ENCODE data around the gene DUSP1.

The DUSP1 gene

DNA sequence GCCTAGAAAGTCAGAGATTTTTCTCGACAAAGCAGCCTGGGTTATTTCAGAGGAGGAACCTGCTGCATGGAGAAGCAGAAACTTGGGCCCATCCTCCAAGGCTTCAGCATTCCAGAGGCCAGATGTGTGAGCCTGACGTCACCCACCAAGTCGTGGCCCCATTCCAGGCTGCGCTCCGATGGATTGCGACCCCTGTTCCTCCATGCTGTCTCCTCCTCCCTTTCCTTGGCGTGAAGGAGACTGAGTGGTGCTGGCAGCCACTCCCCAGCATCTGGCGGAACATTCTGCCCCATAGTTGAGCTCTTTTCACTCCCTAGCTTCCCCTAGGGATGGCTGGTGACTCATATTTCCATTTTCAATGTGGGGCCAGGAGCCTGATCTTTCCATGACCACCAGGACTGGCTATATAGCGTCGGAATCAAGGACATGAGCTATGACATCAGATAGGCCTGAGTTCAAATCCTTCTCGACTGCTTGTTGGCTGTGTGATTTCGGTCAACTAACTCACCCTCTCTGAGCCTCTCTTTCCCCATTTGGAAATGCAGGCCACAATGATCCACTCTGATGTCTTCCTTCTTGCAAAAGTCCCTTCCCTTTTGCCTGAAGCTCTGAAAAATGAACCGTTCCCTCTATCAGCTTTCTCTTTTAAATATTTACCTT, 24.5 kb upstream of the DUSP1 start:
- Histone ChIP-seq H3K4me3 (ENCODE audit: insufficient read depth, low read length, poor library complexity, severe bottlenecking) (no peak overlapping the region), H3K36me3 (ENCODE audit: low read length) (no peaks in the 10 kb centered on the region), H2AFZ (ENCODE audit: low read depth, low read length, severe bottlenecking) (no peak overlapping the region), H3K9me3 (ENCODE audit: insufficient read depth, low read length) (no peaks in the 10 kb centered on the region), H3F3A (ENCODE audit: insufficient read depth) (no peaks in the 10 kb centered on the region), H4K20me1 (ENCODE audit: low read depth, low read length) (no peaks in the 10 kb centered on the region), H3K4me2 (ENCODE audit: low read depth, low read length, poor library complexity, severe bottlenecking) (no peak overlapping the region), H3K79me2 (ENCODE audit: insufficient read depth, low read length) (no peaks in the 10 kb centered on the region), H3K27me3 (ENCODE audit: low read length) (no peaks in the 10 kb centered on the region), H3K9me2 (replicated peaks; ENCODE audit: insufficient read depth, low read length) (no peaks in the 10 kb centered on the region), H3K27ac (ENCODE audit: low read depth, low read length) (no peak overlapping the region), H3K9ac (ENCODE audit: low read length) (no peak overlapping the region)
- TF ChIP-seq, protein P1, sequence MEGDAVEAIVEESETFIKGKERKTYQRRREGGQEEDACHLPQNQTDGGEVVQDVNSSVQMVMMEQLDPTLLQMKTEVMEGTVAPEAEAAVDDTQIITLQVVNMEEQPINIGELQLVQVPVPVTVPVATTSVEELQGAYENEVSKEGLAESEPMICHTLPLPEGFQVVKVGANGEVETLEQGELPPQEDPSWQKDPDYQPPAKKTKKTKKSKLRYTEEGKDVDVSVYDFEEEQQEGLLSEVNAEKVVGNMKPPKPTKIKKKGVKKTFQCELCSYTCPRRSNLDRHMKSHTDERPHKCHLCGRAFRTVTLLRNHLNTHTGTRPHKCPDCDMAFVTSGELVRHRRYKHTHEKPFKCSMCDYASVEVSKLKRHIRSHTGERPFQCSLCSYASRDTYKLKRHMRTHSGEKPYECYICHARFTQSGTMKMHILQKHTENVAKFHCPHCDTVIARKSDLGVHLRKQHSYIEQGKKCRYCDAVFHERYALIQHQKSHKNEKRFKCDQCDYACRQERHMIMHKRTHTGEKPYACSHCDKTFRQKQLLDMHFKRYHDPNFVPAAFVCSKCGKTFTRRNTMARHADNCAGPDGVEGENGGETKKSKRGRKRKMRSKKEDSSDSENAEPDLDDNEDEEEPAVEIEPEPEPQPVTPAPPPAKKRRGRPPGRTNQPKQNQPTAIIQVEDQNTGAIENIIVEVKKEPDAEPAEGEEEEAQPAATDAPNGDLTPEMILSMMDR (IDR thresholded peaks at IDR 0.05; ENCODE audit: insufficient read depth, low read length, poor library complexity, severe bottlenecking): no peak
- TF ChIP-seq EZH2phosphoT487 (conservative IDR thresholded peaks at IDR 0.05; ENCODE audit: low read length): no peak

DNA sequence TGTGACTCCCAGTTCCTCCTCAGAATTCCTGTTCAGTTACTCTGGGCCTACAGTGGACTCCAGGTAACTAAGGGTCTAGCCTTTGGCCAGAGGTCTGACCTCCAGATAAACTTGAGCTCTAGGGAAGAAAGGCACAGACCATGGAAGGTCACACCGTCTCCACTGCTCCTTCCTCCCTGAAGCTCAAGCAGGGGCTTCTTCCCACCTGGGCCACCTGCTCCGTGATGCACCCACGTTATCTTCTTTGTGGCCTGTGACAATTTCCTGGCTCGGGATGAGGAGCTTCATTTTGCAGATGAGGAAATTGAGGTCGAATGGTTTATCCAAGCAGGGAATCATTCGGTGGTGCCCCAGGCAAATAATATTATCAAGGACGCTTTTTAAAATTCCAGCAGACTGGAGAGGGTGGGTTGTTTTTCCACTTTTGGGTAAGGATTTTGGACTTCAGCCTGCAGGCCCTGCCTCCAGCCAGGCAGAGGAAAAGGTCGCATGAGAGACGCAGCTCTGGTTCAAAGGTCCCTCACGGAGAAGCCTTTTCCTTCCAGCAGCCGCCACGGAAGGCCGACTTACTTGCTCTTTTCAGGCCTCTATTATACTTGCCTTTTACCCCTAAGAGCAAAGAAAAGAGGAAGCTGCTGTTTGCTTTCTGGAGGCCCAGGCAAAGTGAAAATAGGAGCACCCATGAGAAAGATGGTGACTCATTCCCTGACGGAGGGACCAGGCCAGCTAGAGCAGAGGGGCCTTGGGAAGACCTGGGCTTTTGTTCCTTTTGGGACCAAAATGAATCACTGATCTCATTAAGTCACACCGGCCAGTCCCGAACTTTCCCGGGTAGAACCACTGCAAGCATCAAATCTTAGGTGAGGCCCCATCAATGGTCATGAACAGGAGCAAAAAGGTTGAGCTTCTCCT, 22.8 kb upstream of the DUSP1 start:
- no peaks in the 10 kb centered on the region for H3K36me3 ChIP-seq (ENCODE audit: low read length)
- no peaks in the 10 kb centered on the region for H3K79me2 ChIP-seq (ENCODE audit: insufficient read depth, low read length)
- no peaks in the 10 kb centered on the region for H3K27me3 ChIP-seq (ENCODE audit: low read length)
- no peak overlapping the region for H2AFZ ChIP-seq (ENCODE audit: low read depth, low read length, severe bottlenecking)
- no peak overlapping the region for H3K4me3 ChIP-seq (ENCODE audit: insufficient read depth, low read length, poor library complexity, severe bottlenecking)
- no peaks in the 10 kb centered on the region for H3F3A ChIP-seq (ENCODE audit: insufficient read depth)
- H3K9me3 ChIP-seq (ENCODE audit: insufficient read depth, low read length): no peaks in the 10 kb centered on the region
- H3K9me2 ChIP-seq (replicated peaks; ENCODE audit: insufficient read depth, low read length): no peaks in the 10 kb centered on the region
- H3K4me2 ChIP-seq (ENCODE audit: low read depth, low read length, poor library complexity, severe bottlenecking): no peak overlapping the region
- TF ChIP-seq, protein P1 (IDR thresholded peaks at IDR 0.05; ENCODE audit: insufficient read depth, low read length, poor library complexity, severe bottlenecking): no peak
- no peak for TF ChIP-seq EZH2phosphoT487 (conservative IDR thresholded peaks at IDR 0.05; ENCODE audit: low read length)
- H4K20me1 ChIP-seq (ENCODE audit: low read depth, low read length): no peaks in the 10 kb centered on the region
- no peak overlapping the region for H3K27ac ChIP-seq (ENCODE audit: low read depth, low read length)
- no peak overlapping the region for H3K9ac ChIP-seq (ENCODE audit: low read length)

DNA sequence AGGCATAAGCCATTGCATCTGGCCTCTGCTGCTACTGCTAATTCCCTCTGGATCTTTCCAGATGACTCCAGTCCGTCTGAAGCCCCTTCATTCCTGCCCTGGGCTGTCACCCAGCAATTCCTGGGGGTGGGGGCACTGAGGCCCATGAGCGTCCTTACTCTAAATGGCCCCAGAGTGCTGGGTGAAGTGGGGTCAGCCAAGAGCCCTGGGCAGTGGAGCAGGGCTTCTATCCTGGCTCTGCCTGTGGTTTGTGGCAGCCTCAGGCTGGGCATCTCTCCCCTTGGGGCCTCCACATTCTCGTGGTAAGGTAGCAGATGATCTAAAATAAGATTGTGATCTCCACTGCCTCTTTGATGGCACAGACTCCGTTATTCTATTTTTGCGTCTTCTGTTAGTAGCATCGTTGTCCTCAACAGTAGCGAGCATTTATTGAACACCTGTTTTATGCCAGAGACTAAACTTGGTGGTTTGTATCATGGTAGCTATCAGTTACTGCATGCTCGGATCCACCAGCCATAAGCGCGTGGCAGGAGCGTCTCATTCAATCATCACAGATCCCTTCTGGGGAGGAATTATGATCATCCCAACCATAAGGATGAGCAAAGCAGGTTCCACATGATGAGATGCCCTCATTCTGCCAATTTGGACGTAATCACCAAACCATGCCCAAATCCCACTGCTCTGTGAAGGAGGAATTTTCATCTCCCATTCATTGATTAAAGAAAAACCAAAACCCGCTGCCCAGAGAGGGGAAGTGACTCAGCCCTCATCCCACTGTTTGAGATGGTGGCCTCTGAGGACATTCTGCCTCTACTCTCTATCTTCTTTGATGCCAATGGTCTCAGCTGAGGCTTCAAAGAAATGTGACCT, 21.9 kb upstream of the DUSP1 start:
- Histone ChIP-seq H2AFZ (ENCODE audit: low read depth, low read length, severe bottlenecking) (no peak overlapping the region), H3K9ac (ENCODE audit: low read length) (no peak overlapping the region)
- TF ChIP-seq, protein P1 (IDR thresholded peaks at IDR 0.05; ENCODE audit: insufficient read depth, low read length, poor library complexity, severe bottlenecking): no peak
- TF ChIP-seq EZH2phosphoT487 (conservative IDR thresholded peaks at IDR 0.05; ENCODE audit: low read length): no peak

More for the DNA sequence above, 21.9 kb upstream of the DUSP1 start:
- H3K4me3 ChIP-seq (ENCODE audit: insufficient read depth, low read length, poor library complexity, severe bottlenecking): no peak overlapping the region
- no peaks in the 10 kb centered on the region for H3K79me2 ChIP-seq (ENCODE audit: insufficient read depth, low read length)
- H3K4me2 ChIP-seq (ENCODE audit: low read depth, low read length, poor library complexity, severe bottlenecking): no peak overlapping the region
- H3K27ac ChIP-seq (ENCODE audit: low read depth, low read length): no peak overlapping the region
- H3K9me3 ChIP-seq (ENCODE audit: insufficient read depth, low read length): no peaks in the 10 kb centered on the region
- no peaks in the 10 kb centered on the region for H3K9me2 ChIP-seq (replicated peaks; ENCODE audit: insufficient read depth, low read length)
- H4K20me1 ChIP-seq (ENCODE audit: low read depth, low read length): no peaks in the 10 kb centered on the region
- no peaks in the 10 kb centered on the region for H3K36me3 ChIP-seq (ENCODE audit: low read length)
- no peaks in the 10 kb centered on the region for H3K27me3 ChIP-seq (ENCODE audit: low read length)
- H3F3A ChIP-seq (ENCODE audit: insufficient read depth): no peaks in the 10 kb centered on the region

Data from SU-DHL-6 (cell line).